Stimulated activated CD4-positive, alpha-beta T cell treated with anti-CD3 and anti-CD28 coated beads, TNF-alpha, amount 100 ng/mL, for 48 hours (primary cell): ENCODE results near the gene PMPCA.

Source experiments
- DNase-seq, 3 donors: peaks; one replicate each; pipeline ENCODE4 v3.0.0-alpha.2; 2020; ENCODE audit warnings: low read depth in 3 of 3

The PMPCA gene

GRCh38 chr9:136456258-136456657, 45.8 kb downstream of the PMPCA start:
- DNase-seq = no peak

- DNase-seq = no peak
Measured at GRCh38 chr9:136457326-136457725, 46.9 kb downstream of the PMPCA start.

GRCh38 chr9:136459425-136459824, 49.0 kb downstream of the PMPCA start:
- DNase-seq = no peak

DNA sequence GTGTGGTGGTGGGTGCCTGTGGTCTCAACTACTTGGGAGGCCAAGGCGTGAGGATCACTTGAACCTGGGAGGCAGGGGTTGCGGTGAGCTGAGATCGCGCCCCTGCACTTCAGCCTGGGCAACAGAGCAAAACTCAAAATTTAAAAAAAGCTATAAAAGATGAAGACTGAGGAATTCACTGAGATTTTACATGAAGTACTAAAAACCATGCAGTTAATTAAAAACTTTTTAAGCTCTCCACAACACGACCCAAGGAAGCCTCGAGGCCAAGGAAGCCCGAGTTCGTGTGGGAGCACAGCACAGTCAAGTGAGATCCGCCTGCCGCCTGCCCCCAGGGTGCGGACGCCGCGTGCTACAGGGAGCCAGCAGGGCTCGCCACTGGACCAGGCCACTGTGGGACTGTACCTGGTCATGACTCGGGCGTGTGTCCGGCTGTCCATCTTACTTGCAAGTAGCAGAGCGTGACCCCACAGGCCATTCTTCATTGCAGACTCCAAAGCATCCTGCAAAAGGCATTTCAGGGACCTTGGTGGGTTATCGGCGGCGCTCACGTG, 50.4 kb downstream of the PMPCA start:
- DNase-seq = no peak

- no peak for DNase-seq
Measured at GRCh38 chr9:136462664-136463063, 52.2 kb downstream of the PMPCA start.

GRCh38 chr9:136463578-136463977, 53.1 kb downstream of the PMPCA start:
- DNase-seq = no peak

DNA sequence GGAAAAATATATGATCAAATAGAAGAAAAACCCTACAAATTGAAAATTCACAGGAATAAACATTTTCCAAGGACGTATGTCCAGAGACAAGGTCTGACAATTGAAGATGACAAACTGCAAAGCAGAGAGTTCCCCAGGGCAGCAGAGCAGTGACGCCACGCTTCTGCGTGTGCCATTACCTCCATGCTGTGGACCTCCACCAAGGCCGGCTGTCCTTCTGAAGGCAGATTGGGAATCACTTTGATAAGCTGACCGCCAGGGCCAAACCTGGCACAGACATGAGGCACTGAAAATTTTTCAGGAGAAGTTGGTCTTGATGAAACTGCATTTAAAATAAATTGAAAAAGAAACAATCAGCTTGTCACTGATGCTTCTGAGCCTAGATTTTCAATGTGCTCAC, 53.8 kb downstream of the PMPCA start:
- DNase-seq = no peak

DNA sequence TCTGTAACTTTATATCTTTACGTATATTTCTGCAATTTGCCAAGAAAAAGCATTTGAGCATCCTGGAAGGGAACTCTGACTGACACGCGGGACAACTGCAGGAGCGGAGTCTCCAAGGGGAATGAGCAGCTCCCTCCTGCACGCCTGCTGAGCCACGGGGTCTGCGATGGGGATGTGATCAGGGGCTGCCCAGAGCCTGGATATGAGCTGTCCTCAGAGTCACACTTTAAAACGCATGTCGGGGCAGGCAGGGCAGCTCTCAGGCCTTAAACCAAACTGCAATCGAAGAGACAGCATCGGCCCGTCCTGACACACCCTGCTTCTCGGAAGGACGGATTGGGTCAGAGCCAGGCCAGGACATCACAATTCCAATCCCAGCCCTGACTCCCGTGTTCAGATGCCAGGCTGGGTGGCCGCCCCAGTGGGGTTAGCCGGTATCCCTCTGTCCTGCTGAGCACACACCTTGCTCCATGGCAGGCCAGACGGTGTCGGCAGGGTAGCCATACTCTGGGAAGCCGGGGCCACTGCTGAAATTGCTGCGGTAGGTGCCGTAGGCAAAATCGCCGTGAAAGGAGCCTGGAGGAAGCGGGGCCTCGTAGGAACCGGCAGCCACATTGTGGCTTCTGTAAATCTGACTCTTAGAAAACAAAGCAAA, 55.2 kb downstream of the PMPCA start:
- DNase-seq = no peak

GRCh38 chr9:136466155-136466541, 55.7 kb downstream of the PMPCA start:
- no peak for DNase-seq

GRCh38 chr9:136467766-136468165, 57.3 kb downstream of the PMPCA start:
- DNase-seq = no peak

DNA sequence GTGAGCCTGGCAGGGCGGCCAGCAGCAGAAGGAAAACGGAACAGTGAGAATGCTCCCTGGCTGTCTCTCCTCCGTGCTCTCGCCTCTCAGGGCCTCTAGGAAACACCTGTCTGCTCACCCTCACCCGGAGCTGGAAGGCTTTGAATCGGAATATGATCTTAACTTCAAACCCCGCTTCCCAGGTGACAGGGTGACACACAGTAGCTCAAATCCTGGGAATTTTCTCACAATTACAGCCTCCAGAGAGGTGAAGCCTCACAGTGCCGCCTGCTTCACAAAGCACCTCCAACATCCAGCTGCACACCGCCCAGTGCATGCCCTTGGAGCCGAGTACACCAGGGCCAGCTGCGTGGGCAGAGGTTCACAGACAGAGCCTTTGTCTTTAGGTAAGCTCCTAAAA, 59.9 kb downstream of the PMPCA start:
- no peak for DNase-seq

DNA sequence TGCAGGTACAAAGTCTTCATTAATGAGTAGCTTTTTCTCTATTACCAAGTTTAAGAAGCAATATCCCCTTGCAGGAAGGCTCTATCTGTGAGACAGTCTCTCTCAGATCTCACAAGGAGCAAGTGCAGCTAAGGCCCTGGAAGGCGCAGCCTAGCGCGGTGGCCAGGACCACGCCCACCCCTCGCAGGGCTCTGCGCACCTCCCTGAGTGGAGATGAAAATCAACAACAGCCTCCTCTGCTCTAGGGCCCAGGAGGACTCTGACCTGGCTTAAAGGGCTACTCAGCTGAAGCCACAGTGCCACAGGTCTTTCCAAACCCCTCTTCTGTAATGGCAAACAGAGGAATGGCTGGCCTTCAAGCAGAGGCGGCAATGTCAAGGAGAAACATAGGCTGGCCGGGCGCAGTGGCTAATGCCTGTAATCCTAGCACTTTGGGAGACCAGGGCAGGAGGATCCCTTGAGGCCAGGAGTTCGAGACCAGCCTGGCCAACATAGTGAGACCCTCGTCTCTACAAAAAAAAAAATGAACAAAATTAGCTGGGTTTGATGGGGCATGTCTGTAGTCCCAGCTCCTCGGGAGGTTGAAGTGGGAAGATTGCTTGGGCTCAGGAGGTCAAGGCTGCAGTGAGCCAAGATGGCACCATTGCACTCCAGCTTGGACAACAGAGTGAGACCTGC, 60.5 kb downstream of the PMPCA start:
- no peak for DNase-seq

GRCh38 chr9:136471802-136472487, 61.5 kb downstream of the PMPCA start:
- no peak for DNase-seq

GRCh38 chr9:136472640-136473353, 62.3 kb downstream of the PMPCA start:
- no peak for DNase-seq

DNA sequence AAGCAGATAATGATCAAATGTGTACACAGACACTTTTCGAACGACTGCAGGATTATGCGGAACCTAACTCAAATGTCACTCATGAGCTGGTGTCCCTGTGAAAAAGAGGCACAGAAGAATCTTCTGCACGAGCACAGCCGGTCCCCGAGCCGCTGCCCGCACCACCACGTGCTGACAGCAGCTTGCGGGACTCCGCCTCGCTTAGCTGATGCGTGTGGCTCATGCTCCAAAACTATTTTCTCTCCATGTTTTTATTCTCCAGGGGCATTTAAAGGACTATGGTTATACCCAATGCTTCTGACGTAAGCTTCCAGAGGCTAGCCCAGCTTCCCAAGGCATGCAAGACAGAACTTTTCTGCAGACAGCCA, 62.9 kb downstream of the PMPCA start:
- DNase-seq = no peak
